ENCODE data around the gene WWC2.

The WWC2 gene

DNA sequence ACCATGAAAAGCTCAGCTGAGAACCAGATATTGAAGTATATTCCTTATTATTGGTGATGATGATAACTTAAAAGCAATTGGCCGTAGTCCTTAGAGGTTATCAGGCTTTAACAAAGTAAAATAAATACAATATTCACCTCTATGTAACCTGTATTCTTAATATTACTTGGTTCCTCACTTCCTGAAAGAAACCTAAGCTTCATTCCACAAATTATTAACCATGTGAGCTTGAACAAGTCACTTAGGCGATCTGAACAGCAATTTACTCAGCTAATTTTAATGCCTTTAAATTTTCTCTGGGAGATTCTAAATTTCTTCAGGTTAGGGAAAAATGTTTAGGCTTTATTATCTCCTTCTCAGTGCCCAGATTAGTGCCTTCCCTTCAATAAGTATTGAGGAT is 151.8 kb downstream of the WWC2 start:
- H3K9ac ChIP-seq: no peak overlapping the region
- H3K27me3 ChIP-seq (ENCODE audit: insufficient read depth, low read depth): no peaks in the 10 kb centered on the region
- no peaks in the 10 kb centered on the region for H3K79me2 ChIP-seq (ENCODE audit: insufficient read depth, low read depth)
- H4K20me1 ChIP-seq (ENCODE audit: insufficient read depth): no peaks in the 10 kb centered on the region
- no peak overlapping the region for H3K4me3 ChIP-seq (IDR thresholded peaks at IDR 0.05; ENCODE audit: insufficient read depth, low read depth, low read length)
- TF ChIP-seq, protein P1, sequence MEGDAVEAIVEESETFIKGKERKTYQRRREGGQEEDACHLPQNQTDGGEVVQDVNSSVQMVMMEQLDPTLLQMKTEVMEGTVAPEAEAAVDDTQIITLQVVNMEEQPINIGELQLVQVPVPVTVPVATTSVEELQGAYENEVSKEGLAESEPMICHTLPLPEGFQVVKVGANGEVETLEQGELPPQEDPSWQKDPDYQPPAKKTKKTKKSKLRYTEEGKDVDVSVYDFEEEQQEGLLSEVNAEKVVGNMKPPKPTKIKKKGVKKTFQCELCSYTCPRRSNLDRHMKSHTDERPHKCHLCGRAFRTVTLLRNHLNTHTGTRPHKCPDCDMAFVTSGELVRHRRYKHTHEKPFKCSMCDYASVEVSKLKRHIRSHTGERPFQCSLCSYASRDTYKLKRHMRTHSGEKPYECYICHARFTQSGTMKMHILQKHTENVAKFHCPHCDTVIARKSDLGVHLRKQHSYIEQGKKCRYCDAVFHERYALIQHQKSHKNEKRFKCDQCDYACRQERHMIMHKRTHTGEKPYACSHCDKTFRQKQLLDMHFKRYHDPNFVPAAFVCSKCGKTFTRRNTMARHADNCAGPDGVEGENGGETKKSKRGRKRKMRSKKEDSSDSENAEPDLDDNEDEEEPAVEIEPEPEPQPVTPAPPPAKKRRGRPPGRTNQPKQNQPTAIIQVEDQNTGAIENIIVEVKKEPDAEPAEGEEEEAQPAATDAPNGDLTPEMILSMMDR (conservative IDR thresholded peaks at IDR 0.05; ENCODE audit: low read depth, low read length): no peak
- no peak overlapping the region for H2AFZ ChIP-seq (ENCODE audit: low read depth)
- H3K36me3 ChIP-seq (ENCODE audit: insufficient read depth): no peaks in the 10 kb centered on the region
- H3K4me2 ChIP-seq: no peak overlapping the region
- no peak overlapping the region for H3K27ac ChIP-seq
- H3K4me1 ChIP-seq (ENCODE audit: low read depth, poor library complexity, severe bottlenecking): no peaks in the 10 kb centered on the region

DNA sequence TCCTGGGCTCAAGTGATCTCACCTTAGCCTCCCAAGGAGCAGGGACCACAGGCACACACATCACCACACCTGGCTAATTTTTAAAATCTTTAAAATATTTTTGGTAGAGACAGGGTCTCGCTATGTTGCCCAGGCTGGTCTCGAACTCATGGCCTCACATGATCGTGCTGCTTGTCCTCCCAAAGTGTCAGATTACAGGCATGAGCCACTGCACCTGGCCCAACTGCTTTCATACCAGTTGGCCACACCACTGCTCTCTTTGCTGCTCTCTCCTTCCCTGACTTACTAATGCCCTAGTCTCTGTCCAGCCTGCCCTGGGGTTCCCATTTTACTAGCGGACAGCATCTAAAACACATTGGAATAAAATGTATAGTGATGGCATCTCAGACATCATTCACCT is 153.9 kb downstream of the WWC2 start:
- no peaks in the 10 kb centered on the region for H4K20me1 ChIP-seq (ENCODE audit: insufficient read depth)
- H3K4me1 ChIP-seq (ENCODE audit: low read depth, poor library complexity, severe bottlenecking): no peaks in the 10 kb centered on the region
- H3K4me2 ChIP-seq: no peak overlapping the region
- H3K79me2 ChIP-seq (ENCODE audit: insufficient read depth, low read depth): no peaks in the 10 kb centered on the region
- TF ChIP-seq, protein P1 (conservative IDR thresholded peaks at IDR 0.05; ENCODE audit: low read depth, low read length): no peak
- no peak overlapping the region for H3K27ac ChIP-seq
- H3K4me3 ChIP-seq (IDR thresholded peaks at IDR 0.05; ENCODE audit: insufficient read depth, low read depth, low read length): no peak overlapping the region
- no peak overlapping the region for H3K9ac ChIP-seq
- H2AFZ ChIP-seq (ENCODE audit: low read depth): no peak overlapping the region
- H3K27me3 ChIP-seq (ENCODE audit: insufficient read depth, low read depth): no peaks in the 10 kb centered on the region
- H3K36me3 ChIP-seq (ENCODE audit: insufficient read depth): no peaks in the 10 kb centered on the region

DNA sequence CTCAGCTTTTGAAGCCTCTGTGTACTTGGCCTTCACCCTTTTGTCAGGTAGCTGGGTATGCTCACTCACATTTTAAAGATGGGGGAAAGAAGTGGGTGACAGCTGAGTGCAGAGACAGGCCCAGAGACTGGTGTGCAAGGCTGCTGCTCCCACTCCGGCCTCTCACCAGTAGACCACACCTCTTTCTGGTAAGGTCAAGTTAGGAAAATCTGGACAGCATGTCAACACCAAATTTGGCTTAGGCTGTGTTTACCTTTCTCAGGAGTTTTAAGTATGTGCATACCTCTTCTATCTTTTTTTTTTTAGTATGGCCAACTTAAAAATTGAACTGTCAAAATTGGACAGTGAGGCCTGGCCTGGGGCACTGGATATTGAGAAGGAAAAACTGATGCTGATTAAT is 154.4 kb downstream of the WWC2 start:
- Histone ChIP-seq H3K9ac (no peak overlapping the region), H2AFZ (ENCODE audit: low read depth) (no peak overlapping the region), H3K4me2 (no peak overlapping the region), H3K4me1 (ENCODE audit: low read depth, poor library complexity, severe bottlenecking) (no peaks in the 10 kb centered on the region), H3K4me3 (IDR thresholded peaks at IDR 0.05; ENCODE audit: insufficient read depth, low read depth, low read length) (no peak overlapping the region), H3K36me3 (ENCODE audit: insufficient read depth) (no peaks in the 10 kb centered on the region), H3K79me2 (ENCODE audit: insufficient read depth, low read depth) (no peaks in the 10 kb centered on the region), H4K20me1 (ENCODE audit: insufficient read depth) (no peaks in the 10 kb centered on the region), H3K27me3 (ENCODE audit: insufficient read depth, low read depth) (no peaks in the 10 kb centered on the region), H3K27ac (no peak overlapping the region)
- TF ChIP-seq, protein P1 (conservative IDR thresholded peaks at IDR 0.05; ENCODE audit: low read depth, low read length): no peak

DNA sequence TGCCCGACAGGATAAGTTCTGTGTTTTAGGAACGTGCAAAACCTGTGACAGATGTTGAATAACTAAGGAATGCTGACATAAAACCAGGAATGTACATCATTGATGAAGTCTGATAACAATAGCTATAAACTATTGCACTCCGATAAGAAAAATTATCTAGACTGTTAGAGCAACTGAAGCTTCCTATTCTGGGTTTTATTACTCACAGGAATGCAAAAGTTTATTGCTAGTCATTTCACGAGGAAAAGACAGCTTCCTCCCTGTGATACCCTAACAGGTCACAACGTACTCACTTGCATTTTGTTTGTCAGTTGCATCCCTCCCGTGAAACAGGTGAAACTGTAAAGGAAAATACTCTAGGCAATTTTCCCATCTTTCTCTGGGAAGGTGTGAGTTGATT is 155.1 kb downstream of the WWC2 start:
- H3K36me3 ChIP-seq (ENCODE audit: insufficient read depth): no peaks in the 10 kb centered on the region
- H2AFZ ChIP-seq (ENCODE audit: low read depth): no peak overlapping the region
- H3K27ac ChIP-seq: no peak overlapping the region

More for the DNA sequence above, 155.1 kb downstream of the WWC2 start:
- no peaks in the 10 kb centered on the region for H4K20me1 ChIP-seq (ENCODE audit: insufficient read depth)
- no peak overlapping the region for H3K9ac ChIP-seq
- no peak overlapping the region for H3K4me2 ChIP-seq
- H3K4me1 ChIP-seq (ENCODE audit: low read depth, poor library complexity, severe bottlenecking): no peaks in the 10 kb centered on the region
- TF ChIP-seq, protein P1 (conservative IDR thresholded peaks at IDR 0.05; ENCODE audit: low read depth, low read length): no peak
- H3K27me3 ChIP-seq (ENCODE audit: insufficient read depth, low read depth): no peaks in the 10 kb centered on the region
- no peak overlapping the region for H3K4me3 ChIP-seq (IDR thresholded peaks at IDR 0.05; ENCODE audit: insufficient read depth, low read depth, low read length)
- no peaks in the 10 kb centered on the region for H3K79me2 ChIP-seq (ENCODE audit: insufficient read depth, low read depth)
